GM21825 (cell line): ENCODE data around the gene FERMT2.
"Not testable (repeated sequence)": the region's sequence is repeated elsewhere in the genome, so short reads cannot be mapped to it uniquely, and the experiment has no call there.

Experiments used
- ATAC-seq: cut with Tn5 transposase; IDR thresholded peaks from one replicate; pipeline ENCODE4 v1.9.1; 2021; ENCODE audit warnings: mild to moderate bottlenecking, moderate library complexity; ENCODE audit not compliant: unreplicated experiment

FERMT2 gene

DNA sequence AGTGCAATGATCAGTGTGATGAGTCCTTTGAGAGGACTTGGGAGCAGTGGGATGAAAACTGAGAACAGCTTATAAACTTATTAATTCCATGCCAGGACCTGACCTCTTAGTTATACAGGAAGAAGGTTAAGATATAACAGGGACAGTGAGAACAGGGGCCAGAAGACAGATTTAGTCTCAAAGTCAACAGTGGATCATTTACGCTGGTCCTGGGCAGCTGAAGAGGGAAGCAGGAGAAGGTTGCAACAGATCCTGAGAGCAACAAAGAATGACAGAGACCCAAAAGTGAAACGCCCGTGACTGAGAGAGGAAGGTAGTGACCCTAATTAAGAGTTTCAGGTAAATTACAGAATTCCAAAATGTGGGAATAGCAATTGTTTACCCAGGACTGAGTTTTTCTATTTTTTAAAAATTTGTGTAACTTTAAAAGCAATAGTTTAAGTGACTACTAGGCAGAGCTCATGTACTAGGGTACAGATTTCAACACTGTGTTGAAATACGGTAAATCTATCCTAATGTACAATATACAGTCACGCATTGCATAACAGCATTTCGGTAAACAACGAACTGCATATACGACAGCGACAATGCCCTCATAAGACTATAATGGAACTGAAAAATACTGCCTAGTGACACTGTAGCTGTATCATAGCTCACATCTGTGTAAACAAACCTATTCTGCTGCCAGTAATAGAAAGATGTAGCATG is 81.8 kb downstream of the FERMT2 start:
- ATAC-seq, result no peak

- ATAC-seq, result not testable (repeated sequence)
These were observed 86.0 kb downstream of the FERMT2 start for GRCh38 chr14:52864893-52865292.

DNA sequence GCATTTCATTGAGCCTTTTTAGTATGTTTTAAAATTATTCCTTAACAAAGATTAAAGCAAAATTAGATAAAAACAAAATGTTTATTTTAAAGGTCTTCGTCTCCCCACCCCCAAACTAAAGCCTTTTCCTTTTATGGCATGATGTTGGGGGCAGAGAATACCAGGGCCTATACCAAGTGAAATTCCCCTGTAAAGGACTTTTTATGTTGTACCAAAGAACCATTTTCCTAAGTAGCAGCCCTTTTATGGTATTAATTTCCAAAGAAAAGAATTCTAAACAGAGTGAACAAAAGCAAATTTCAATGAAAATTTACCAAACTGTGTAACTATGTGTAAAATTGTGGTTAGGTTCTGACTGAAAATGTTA is 87.5 kb downstream of the FERMT2 start:
- ATAC-seq, result no peak

- ATAC-seq, result no peak
These were observed 88.1 kb downstream of the FERMT2 start for GRCh38 chr14:52862632-52863333.

DNA sequence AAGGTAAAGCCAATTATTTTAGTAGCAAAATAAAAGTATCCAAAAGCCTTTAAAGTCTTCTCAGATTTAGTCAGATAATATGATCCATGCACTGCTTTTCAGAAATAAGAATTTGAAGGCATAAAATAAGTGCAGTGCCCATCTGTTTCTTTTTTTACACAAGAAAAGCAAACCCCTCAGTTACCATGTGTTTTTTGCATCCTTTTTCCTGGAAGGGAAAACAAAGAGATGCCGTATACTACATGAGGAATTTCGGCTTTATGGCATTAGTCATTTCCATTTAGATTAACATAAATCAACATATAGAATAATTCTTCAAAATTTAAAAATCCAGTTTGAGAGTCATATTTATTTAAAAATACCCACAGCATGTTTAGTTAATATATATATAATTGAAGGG is 89.4 kb downstream of the FERMT2 start:
- no peak for ATAC-seq

- ATAC-seq, result no peak
These were observed 89.9 kb downstream of the FERMT2 start for GRCh38 chr14:52860910-52861309.

GRCh38 chr14:52860209-52860608 is 90.6 kb downstream of the FERMT2 start:
- ATAC-seq, result no peak

DNA sequence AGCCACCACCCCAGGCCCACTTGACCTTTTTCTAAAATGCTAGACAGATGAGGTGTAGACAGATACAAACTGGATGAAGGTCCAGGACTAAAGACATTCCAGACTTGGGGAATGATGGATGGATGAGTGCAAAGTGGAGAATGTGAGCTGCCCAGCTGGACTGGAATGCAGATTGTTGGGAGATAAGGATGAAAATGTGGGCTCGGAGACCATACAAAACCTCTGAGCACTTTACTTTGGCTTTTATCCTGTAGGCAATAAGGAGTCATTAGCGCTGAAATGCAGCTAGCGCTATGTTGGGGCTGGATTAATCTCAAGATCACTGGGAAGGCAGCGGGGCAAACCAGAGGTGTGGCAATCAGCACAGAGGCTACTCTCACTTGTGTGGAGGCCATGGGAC is 94.7 kb downstream of the FERMT2 start:
- no peak for ATAC-seq

- ATAC-seq, result no peak
These were observed 97.4 kb downstream of the FERMT2 start for GRCh38 chr14:52853522-52853854.

DNA sequence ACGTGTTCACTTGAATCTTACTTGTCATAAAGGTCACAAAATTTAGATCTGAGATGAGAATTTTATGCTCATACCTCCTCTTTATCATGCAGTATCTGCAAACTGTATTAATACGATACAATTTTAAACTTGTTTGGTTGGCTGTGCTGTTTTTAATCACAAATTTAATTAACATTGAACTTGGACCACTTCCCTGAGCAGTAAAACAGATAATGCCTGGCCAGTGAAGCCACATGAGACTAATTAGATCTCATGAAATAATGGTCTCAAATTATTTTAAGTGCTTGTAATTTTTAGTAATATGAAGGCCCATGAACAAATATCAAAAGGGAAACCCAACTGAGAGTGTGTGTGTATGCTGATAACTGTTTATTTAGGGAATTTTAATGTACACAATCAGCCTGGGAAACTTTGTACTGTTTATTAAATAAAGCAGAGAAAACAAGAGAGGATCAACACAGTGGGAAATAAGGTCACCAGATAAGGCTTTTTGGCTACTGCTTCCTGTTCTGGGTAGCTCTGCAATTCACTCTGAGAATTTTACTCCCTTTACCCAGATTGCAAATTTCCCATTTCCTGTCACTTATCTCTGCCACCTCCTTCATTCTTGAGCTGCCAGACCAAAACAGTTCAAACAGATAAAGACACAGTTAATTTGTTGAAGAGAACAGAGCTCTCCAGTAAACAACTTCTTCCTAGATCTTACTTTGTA is 97.9 kb downstream of the FERMT2 start:
- ATAC-seq, result no peak

DNA sequence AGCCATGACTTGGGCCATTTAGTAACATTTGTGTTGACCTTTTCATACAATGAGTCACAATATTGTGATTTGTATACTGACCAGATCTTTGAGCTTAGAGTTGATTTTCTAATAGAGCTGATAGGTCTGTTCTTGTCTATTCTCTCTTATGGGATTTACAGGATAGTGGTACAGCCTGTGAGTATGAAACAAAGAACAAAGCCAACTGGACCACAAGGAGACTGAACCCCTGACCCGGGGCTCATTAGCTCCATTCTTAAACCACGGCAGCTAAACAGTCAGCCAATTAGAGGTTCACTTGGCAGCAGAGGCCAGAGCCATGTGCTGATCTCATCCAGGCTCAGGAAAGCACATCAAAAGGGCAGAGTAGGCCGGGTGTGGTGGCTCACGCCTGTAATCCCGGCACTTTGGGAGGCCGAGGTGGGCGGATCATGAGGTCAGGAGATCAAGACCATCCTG is 100.4 kb downstream of the FERMT2 start:
- ATAC-seq, result no peak

- no peak for ATAC-seq
These were observed 102.2 kb downstream of the FERMT2 start for GRCh38 chr14:52848626-52849025.

GRCh38 chr14:52846591-52846990 is 104.3 kb downstream of the FERMT2 start:
- no peak for ATAC-seq

GRCh38 chr14:52845081-52845480 is 105.8 kb downstream of the FERMT2 start:
- no peak for ATAC-seq

GRCh38 chr14:52844262-52845060 is 106.4 kb downstream of the FERMT2 start:
- no peak for ATAC-seq

GRCh38 chr14:52840877-52841276 is 110.0 kb downstream of the FERMT2 start:
- ATAC-seq, result no peak

DNA sequence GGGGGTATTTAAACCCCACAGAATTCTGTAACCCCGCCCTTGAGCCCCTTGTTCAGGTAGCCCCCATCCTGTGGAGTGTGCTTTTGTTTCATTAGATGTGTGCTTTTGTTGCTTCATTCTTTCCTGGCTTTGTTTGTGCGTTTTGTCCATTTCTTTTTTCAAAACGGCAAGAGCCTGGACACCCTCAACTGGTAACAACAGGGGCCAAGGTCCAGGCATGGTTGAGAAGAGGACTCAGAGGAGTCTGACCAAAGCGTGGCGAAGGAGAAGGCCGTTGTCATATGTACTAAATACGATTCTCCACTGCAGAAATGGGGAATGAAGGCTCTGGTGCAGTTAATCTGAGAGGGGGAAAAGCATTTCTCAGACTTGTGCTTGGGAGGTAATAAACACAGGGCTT is 113.4 kb downstream of the FERMT2 start:
- no peak for ATAC-seq

GRCh38 chr14:52836063-52836462 is 114.8 kb downstream of the FERMT2 start:
- no peak for ATAC-seq

- ATAC-seq, result no peak
These were observed 115.5 kb downstream of the FERMT2 start for GRCh38 chr14:52835122-52835903.

GRCh38 chr14:52834440-52834842 is 116.4 kb downstream of the FERMT2 start:
- ATAC-seq, result no peak
